Neural cell (in vitro differentiated cells): ENCODE measurements around the gene ZNF831.

Source experiments
- EZH2 ChIP-seq: fragments of 200-600, 300-800 bp; shearing (Covaris generic), sonication (generic); IDR thresholded peaks from 2 replicates; pipeline ENCODE4 v1.6.1; 2014; ENCODE audit warnings: antibody characterized with exemption, low read length, borderline replicate concordance, mild to moderate bottlenecking; ENCODE audit not compliant: insufficient read depth, poor library complexity, severe bottlenecking
- TAF1 ChIP-seq: IDR thresholded peaks from 2 replicates; pipeline ENCODE4 v1.6.1; 2012; ENCODE audit warnings: low read depth
- TF ChIP-seq, protein P1 (sequence below): fragments of 450-650 bp; IDR thresholded peaks from 2 replicates; pipeline ENCODE4 v1.5.1; 2014; ENCODE audit warnings: antibody characterized with exemption, mild to moderate bottlenecking, moderate library complexity; ENCODE audit not compliant: poor library complexity, severe bottlenecking
- TF ChIP-seq, protein P2 (sequence below): IDR thresholded peaks from 2 replicates; pipeline ENCODE4 v1.6.1; 2012; ENCODE audit warnings: borderline replicate concordance

- TF ChIP-seq, protein P1, sequence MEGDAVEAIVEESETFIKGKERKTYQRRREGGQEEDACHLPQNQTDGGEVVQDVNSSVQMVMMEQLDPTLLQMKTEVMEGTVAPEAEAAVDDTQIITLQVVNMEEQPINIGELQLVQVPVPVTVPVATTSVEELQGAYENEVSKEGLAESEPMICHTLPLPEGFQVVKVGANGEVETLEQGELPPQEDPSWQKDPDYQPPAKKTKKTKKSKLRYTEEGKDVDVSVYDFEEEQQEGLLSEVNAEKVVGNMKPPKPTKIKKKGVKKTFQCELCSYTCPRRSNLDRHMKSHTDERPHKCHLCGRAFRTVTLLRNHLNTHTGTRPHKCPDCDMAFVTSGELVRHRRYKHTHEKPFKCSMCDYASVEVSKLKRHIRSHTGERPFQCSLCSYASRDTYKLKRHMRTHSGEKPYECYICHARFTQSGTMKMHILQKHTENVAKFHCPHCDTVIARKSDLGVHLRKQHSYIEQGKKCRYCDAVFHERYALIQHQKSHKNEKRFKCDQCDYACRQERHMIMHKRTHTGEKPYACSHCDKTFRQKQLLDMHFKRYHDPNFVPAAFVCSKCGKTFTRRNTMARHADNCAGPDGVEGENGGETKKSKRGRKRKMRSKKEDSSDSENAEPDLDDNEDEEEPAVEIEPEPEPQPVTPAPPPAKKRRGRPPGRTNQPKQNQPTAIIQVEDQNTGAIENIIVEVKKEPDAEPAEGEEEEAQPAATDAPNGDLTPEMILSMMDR = no peak
- TF ChIP-seq TAF1 = no peak
- TF ChIP-seq EZH2 = no peak
- TF ChIP-seq, protein P2, sequence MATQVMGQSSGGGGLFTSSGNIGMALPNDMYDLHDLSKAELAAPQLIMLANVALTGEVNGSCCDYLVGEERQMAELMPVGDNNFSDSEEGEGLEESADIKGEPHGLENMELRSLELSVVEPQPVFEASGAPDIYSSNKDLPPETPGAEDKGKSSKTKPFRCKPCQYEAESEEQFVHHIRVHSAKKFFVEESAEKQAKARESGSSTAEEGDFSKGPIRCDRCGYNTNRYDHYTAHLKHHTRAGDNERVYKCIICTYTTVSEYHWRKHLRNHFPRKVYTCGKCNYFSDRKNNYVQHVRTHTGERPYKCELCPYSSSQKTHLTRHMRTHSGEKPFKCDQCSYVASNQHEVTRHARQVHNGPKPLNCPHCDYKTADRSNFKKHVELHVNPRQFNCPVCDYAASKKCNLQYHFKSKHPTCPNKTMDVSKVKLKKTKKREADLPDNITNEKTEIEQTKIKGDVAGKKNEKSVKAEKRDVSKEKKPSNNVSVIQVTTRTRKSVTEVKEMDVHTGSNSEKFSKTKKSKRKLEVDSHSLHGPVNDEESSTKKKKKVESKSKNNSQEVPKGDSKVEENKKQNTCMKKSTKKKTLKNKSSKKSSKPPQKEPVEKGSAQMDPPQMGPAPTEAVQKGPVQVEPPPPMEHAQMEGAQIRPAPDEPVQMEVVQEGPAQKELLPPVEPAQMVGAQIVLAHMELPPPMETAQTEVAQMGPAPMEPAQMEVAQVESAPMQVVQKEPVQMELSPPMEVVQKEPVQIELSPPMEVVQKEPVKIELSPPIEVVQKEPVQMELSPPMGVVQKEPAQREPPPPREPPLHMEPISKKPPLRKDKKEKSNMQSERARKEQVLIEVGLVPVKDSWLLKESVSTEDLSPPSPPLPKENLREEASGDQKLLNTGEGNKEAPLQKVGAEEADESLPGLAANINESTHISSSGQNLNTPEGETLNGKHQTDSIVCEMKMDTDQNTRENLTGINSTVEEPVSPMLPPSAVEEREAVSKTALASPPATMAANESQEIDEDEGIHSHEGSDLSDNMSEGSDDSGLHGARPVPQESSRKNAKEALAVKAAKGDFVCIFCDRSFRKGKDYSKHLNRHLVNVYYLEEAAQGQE = no peak
These were observed 83.2 kb downstream of the ZNF831 start for GRCh38 chr20:59246691-59247400.
